ENCODE measurements around the gene MASP1.
A peak's percentile ranks its signal among the peaks of the same experiment; 100 is the strongest.

Gene MASP1

GRCh38 chr3:187286467-187287059 is 5.0 kb downstream of the MASP1 start:
- Mint-ChIP-seq H3K4me1 (no peaks in the 10 kb centered on the region), H3K9me3 (no peaks in the 10 kb centered on the region), H3K4me3 (no peak overlapping the region), H3K27ac (no peak overlapping the region), H3K27me3 (peaks cover 31% of the 10 kb centered on the region)
- ATAC-seq (no peak), DNase-seq (no peak)

DNA sequence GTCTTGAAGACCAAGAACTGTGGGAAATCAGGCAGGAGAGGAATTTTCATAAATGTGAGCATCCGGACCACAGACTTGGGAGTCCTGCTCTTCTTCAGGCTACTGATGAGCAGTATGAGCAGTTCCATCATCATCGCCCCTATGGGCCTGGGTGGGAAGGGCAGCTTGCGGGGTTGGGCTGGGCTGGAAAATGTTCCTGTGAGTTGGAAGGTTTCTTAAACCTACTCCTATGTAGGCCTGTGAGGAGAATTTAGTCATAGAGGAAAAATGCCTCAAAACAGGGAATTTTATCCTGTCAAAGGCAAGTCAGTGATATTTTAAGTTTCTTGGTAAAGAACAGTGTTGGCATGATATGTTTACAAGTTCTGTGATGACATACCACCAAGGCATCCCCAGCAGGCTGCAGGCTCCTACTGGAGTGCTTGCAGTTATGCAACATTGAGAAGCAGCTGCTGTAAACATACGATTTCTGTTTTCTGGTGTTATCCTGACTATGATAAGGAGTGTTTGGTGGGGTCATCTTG is 10.3 kb downstream of the MASP1 start:
- DNase-seq (no peak), ATAC-seq (no peak)
- H3K27ac Mint-ChIP-seq: no peak overlapping the region
- H3K9me3 Mint-ChIP-seq: no peaks in the 10 kb centered on the region
- H3K4me1 Mint-ChIP-seq: no peaks in the 10 kb centered on the region
- peaks cover 12% of the 10 kb centered on the region for H3K27me3 Mint-ChIP-seq
- no peak overlapping the region for H3K4me3 Mint-ChIP-seq

- H3K9me3 Mint-ChIP-seq: no peaks in the 10 kb centered on the region
- H3K27me3 Mint-ChIP-seq: peaks cover 12% of the 10 kb centered on the region
- no peak for DNase-seq
- H3K4me3 Mint-ChIP-seq: no peak overlapping the region
- ATAC-seq: no peak
- H3K27ac Mint-ChIP-seq: peak overlapping the region in 1 of 2 donors; percentile 6
- H3K4me1 Mint-ChIP-seq: no peaks in the 10 kb centered on the region
Observed at GRCh38 chr3:187280644-187281043, 10.9 kb downstream of the MASP1 start.

DNA sequence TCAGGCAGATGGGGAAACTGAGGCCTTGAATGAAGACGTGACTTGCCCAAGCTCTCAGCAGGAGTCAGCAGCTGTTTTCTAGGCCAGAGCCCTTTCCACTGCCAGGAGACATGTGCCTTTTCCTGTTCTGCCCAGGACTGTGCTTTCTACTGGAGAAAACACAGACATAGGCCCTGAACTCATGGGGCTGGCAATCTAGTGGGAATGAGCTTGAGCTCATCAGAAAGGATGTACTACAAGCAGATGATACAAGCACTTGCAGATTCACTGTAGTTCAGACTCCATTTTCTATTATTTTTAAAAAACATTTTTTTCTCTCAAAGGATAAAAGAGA is 14.4 kb downstream of the MASP1 start:
- H3K4me3 Mint-ChIP-seq: no peak overlapping the region
- no peak for ATAC-seq
- no peak for DNase-seq
- H3K27ac Mint-ChIP-seq: no peak overlapping the region
- H3K4me1 Mint-ChIP-seq: no peaks in the 10 kb centered on the region
- no peaks in the 10 kb centered on the region for H3K9me3 Mint-ChIP-seq
- peaks cover 12% of the 10 kb centered on the region for H3K27me3 Mint-ChIP-seq

GRCh38 chr3:187276397-187277128 is 15.0 kb downstream of the MASP1 start:
- ATAC-seq: no peak
- no peak for DNase-seq

DNA sequence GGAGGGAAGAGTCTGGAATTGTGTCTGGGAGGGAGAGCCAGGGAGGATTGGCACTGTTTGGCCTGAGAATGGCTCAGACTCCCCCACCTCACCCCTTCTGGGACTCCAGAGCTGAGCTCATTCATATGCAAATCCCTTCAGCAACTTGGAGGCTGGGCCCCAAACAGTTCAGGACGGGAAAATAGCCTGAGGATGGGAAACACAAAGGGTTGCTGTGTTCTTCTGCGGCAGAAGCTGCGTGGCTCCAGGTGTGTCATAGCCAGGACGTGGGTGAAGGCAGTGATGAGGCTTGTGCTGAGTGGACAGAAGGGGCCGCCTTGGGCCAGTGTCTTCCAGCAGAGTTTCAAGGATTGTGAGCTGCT is 16.6 kb downstream of the MASP1 start:
- Mint-ChIP-seq H3K4me1 (no peaks in the 10 kb centered on the region), H3K27me3 (no peaks in the 10 kb centered on the region), H3K9me3 (peaks cover 0 to 5% of the 10 kb centered on the region in 2 donors), H3K4me3 (no peak overlapping the region), H3K27ac (no peak overlapping the region)
- ATAC-seq: no peak
- no peak for DNase-seq

More at GRCh38 chr3:187276397-187277128, 15.0 kb downstream of the MASP1 start:
- H3K27ac Mint-ChIP-seq: no peak overlapping the region
- H3K27me3 Mint-ChIP-seq: peaks cover 9% of the 10 kb centered on the region
- H3K4me3 Mint-ChIP-seq: no peak overlapping the region
- no peaks in the 10 kb centered on the region for H3K4me1 Mint-ChIP-seq
- no peaks in the 10 kb centered on the region for H3K9me3 Mint-ChIP-seq

- Mint-ChIP-seq H3K27me3 (no peaks in the 10 kb centered on the region), H3K9me3 (peaks cover 0 to 5% of the 10 kb centered on the region in 2 donors), H3K27ac (no peak overlapping the region), H3K4me1 (no peaks in the 10 kb centered on the region), H3K4me3 (no peak overlapping the region)
- ATAC-seq (no peak), DNase-seq (no peak)
Observed at GRCh38 chr3:187274315-187274976, 17.1 kb downstream of the MASP1 start.

DNA sequence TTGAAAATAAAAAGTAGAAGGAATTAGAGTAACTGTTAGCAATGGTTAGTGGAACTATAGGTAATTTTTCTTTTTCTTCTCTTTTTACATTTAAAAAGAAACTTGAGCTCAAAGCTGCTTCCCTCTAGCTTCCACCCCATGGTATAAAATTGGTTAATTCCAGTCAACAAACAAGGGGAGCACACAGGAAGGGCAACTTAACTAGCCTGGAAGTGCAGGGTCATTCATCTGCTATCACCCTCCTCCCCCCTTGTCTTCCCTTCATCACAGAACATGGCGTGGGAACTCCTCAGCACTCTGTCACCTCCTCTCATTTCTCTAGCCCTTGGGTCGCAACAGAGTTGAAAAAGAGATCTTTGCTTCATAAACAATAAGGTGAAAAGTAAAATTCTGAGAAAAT is 20.0 kb downstream of the MASP1 start:
- peaks cover 10% of the 10 kb centered on the region for H3K27me3 Mint-ChIP-seq
- H3K9me3 Mint-ChIP-seq: peaks cover 0 to 9% of the 10 kb centered on the region in 2 donors
- H3K27ac Mint-ChIP-seq: no peak overlapping the region
- no peak for ATAC-seq
- DNase-seq: no peak
- no peak overlapping the region for H3K4me3 Mint-ChIP-seq
- H3K4me1 Mint-ChIP-seq: no peaks in the 10 kb centered on the region

DNA sequence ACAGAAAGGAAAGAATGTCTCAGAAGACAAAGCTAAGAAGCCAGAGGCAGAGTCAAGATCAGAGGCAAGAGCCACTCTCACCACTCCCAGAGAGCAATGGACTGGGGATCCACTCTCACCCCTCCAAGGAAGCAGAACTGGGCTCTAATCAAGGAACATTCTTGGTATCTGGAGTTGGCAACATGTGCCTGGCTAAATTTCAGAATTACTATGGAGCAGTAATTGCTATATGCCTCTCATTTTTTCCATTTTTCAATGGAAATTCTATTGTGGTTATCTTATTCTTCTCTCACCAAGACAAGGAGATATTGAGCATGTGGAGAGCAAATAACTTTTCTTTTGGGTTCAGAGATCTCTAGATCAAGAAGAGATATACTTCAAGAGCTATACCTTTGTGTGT is 22.1 kb downstream of the MASP1 start:
- Mint-ChIP-seq H3K4me3 (no peak overlapping the region), H3K9me3 (peaks cover 0 to 9% of the 10 kb centered on the region in 2 donors), H3K27ac (no peak overlapping the region), H3K27me3 (peaks cover 10% of the 10 kb centered on the region), H3K4me1 (no peaks in the 10 kb centered on the region)
- DNase-seq (no peak), ATAC-seq (no peak)

- Mint-ChIP-seq H3K27ac (no peak overlapping the region), H3K4me3 (no peak overlapping the region), H3K4me1 (no peaks in the 10 kb centered on the region), H3K27me3 (peaks cover 23% of the 10 kb centered on the region), H3K9me3 (peaks cover 0 to 9% of the 10 kb centered on the region in 2 donors)
- no peak for DNase-seq
- no peak for ATAC-seq
Observed at GRCh38 chr3:187267306-187267705, 24.2 kb downstream of the MASP1 start.

DNA sequence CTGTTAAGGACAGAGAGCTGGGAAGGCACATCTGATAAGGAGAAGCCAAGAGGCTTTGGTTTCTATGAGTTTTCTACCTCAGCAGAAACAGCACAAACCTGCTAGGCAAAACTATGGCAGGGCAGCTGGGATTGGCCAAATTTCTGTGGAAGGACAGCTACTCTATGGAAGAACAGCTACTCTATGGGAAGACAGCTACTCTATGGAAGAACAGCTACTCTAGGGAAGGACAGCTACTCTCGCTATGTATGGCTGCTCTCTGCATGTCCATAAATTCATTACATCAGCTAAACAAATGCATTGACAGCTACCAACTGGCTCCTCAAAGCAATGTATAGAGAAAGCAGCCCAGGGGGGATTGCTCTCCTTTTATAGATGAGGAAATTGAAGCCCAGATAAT is 24.8 kb downstream of the MASP1 start:
- H3K27ac Mint-ChIP-seq: no peak overlapping the region
- H3K27me3 Mint-ChIP-seq: peaks cover 29% of the 10 kb centered on the region
- H3K4me3 Mint-ChIP-seq: no peak overlapping the region

GRCh38 chr3:187265461-187265955 is 26.0 kb downstream of the MASP1 start:
- H3K4me3 Mint-ChIP-seq: no peak overlapping the region
- H3K9me3 Mint-ChIP-seq: peaks cover 0 to 8% of the 10 kb centered on the region in 2 donors
- no peak for ATAC-seq
- H3K27ac Mint-ChIP-seq: no peak overlapping the region
- peaks cover 33% of the 10 kb centered on the region for H3K27me3 Mint-ChIP-seq
- no peak for DNase-seq
- H3K4me1 Mint-ChIP-seq: no peaks in the 10 kb centered on the region

More for the DNA sequence above, 24.8 kb downstream of the MASP1 start:
- DNase-seq: no peak
- ATAC-seq: no peak
- peaks cover 0 to 9% of the 10 kb centered on the region in 2 donors for H3K9me3 Mint-ChIP-seq
- H3K4me1 Mint-ChIP-seq: no peaks in the 10 kb centered on the region

GRCh38 chr3:187264911-187265310 is 26.6 kb downstream of the MASP1 start:
- Mint-ChIP-seq H3K4me3 (no peak overlapping the region), H3K27ac (no peak overlapping the region), H3K27me3 (peaks cover 39% of the 10 kb centered on the region), H3K9me3 (peaks cover 0 to 4% of the 10 kb centered on the region in 2 donors), H3K4me1 (no peaks in the 10 kb centered on the region)
- no peak for DNase-seq
- no peak for ATAC-seq

DNA sequence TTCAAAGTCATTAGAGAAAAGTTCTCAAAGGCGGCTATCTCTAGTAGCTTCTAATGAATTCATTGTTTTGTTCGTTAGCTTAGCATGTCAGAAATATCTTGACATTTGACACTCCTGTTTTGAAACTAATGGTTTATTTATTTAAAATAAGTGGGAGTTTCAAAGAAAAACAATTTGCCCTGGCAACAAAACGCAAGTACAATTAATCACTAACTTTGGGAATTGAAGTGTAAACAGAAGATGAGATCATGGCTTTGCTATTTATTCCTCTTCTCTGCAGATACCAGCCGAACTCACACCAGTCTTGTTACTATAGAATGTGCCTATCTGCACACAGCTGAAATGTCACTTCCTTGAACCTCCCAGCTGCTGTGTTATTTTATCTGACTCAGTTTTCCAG is 27.5 kb downstream of the MASP1 start:
- Mint-ChIP-seq H3K9me3 (peaks cover 0 to 4% of the 10 kb centered on the region in 2 donors), H3K27me3 (peaks cover 43% of the 10 kb centered on the region), H3K27ac (no peak overlapping the region), H3K4me1 (no peaks in the 10 kb centered on the region), H3K4me3 (no peak overlapping the region)
- DNase-seq: no peak
- ATAC-seq: no peak

DNA sequence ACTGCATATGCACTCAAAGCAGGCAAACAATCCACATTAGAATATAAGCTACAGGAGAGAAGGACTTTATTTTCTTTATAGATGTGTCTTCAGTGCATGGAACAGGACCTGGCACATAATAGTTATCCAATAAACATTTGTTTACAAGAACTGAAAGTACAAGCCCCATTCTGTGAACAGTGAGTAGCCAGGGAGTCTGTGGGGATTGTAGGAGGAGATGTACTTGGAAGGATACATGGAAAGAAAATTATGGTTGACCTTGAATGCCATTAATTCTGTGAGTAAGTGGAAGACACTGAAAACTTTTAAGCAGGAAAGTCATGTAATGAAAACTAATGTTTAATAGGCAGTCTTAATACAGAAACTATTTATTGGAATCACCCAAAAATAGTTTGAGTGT is 28.3 kb downstream of the MASP1 start:
- ATAC-seq (no peak), DNase-seq (no peak)
- H3K9me3 Mint-ChIP-seq: peaks cover 0 to under 1% of the 10 kb centered on the region in 2 donors
- H3K27ac Mint-ChIP-seq: no peak overlapping the region
- no peaks in the 10 kb centered on the region for H3K4me1 Mint-ChIP-seq
- H3K4me3 Mint-ChIP-seq: no peak overlapping the region
- peaks cover 50% of the 10 kb centered on the region for H3K27me3 Mint-ChIP-seq

DNA sequence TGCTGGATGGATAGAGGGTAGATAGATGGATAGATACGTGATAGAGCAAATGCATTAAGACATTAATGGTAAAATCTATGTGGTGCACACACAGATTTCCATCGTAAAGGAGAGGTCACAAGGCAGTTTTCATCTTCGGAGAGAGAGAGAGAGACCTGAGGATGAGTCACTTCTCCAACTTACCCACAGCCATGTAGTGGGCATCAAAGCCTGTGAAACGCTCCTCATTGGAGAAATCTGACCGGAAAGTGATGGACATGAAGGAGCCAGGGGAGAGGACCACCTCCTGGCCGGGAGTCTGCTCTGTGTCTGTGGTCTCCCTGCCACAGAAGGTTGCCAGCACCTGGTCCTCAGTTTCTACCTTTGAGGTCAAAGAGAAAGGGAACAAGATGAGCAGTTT is 29.2 kb downstream of the MASP1 start:
- ATAC-seq (no peak), DNase-seq (no peak)
- H3K27ac Mint-ChIP-seq: no peak overlapping the region
- peaks cover 41% of the 10 kb centered on the region for H3K27me3 Mint-ChIP-seq
- no peak overlapping the region for H3K4me3 Mint-ChIP-seq
- H3K4me1 Mint-ChIP-seq: no peaks in the 10 kb centered on the region
- H3K9me3 Mint-ChIP-seq: no peaks in the 10 kb centered on the region

Measured in stimulated activated naive CD8-positive, alpha-beta T cell treated with anti-CD3 and anti-CD28 coated beads, Interleukin-15, amount 100 ng/mL, for 72 hours (primary cell).